Uterus (tissue), 4 donors: ENCODE measurements around the gene IFRD1. TPM values are rescaled to one million over a fixed set of nuclear protein-coding genes. Genes with fewer than 3 reads are reported as not detected.

ENCODE experiments used
- DNase-seq, 2 donors: peaks; one replicate each; pipeline ENCODE4 v3.0.0-alpha.2; 2019 to 2020
- H3K27ac ChIP-seq, 2 donors: fragments of 200-600 bp; sonication (generic); 1 replicate in 1 of 2; 2 replicates in 1 of 2; pipeline ENCODE4 v1.5.1; 2016 to 2018
- H3K27me3 ChIP-seq, 2 donors: fragments of 200-600 bp; sonication (generic); one replicate each; pipeline ENCODE4 v1.5.1; 2018 to 2019; ENCODE audit warnings: control low read depth in 1 of 2
- H3K36me3 ChIP-seq, 2 donors: fragments of 200-600 bp; sonication (generic); one replicate each; pipeline ENCODE4 v1.5.1; 2019; ENCODE audit warnings: control low read depth in 1 of 2
- H3K4me1 ChIP-seq, 2 donors: fragments of 200-600 bp; sonication (generic); one replicate each; pipeline ENCODE4 v1.5.1; 2018 to 2019; ENCODE audit warnings: control low read depth in 1 of 2
- H3K4me3 ChIP-seq, 2 donors: fragments of 200-600 bp; sonication (generic); 1 replicate in 1 of 2; 2 replicates in 1 of 2; pipeline ENCODE4 v1.5.1; 2018 to 2019; ENCODE audit warnings: mild to moderate bottlenecking in 1 of 2
- H3K9me3 ChIP-seq, 2 donors: fragments of 200-600 bp; sonication (generic); one replicate each; pipeline ENCODE4 v1.5.1; 2019; ENCODE audit warnings: control low read depth in 1 of 2
- POLR2A ChIP-seq, 2 donors: fragments of 450-650 bp; IDR thresholded peaks; one replicate each; pipeline ENCODE4 v1.6.1; 2016; ENCODE audit warnings: antibody characterized with exemption in 2 of 2, mild to moderate bottlenecking in 1 of 2, moderate library complexity in 1 of 2
- intact Hi-C: fragments of 100-400 bp; cut with DNase I; formaldehyde crosslinking; loops from one replicate; pipeline ENCODE4 v1.15.1; 2023; ENCODE audit warnings: low total_unique reads
- total RNA-seq, 4 donors: library from RNA; depleted of rRNA in 3 of 4; stranded (reverse); fragments of >200 nt in 3 of 4; gene quantifications; one replicate each; pipeline versions ENCODE4 v1.1.0 to v1.2.4, GENCODE V29; 2014 to 2023
- TF ChIP-seq, protein P1 (sequence below), 4 experiments: fragments of 200-600 bp in 2 of 4; fragments of 450-650 bp in 2 of 4; sonication (generic) in 2 of 4; IDR thresholded peaks; one replicate each; pipeline ENCODE4 v1.5.1; 2016 to 2019; ENCODE audit warnings: antibody characterized with exemption in 4 of 4, mild to moderate bottlenecking in 2 of 4, moderate library complexity in 1 of 4
- donor health status: DM: yes; HTN: yes; CAD: no.

Gene IFRD1
- total RNA-seq, 4 donors from 2014 or later: 26.4 to 60.1 (median 36.3) TPM

DNA sequence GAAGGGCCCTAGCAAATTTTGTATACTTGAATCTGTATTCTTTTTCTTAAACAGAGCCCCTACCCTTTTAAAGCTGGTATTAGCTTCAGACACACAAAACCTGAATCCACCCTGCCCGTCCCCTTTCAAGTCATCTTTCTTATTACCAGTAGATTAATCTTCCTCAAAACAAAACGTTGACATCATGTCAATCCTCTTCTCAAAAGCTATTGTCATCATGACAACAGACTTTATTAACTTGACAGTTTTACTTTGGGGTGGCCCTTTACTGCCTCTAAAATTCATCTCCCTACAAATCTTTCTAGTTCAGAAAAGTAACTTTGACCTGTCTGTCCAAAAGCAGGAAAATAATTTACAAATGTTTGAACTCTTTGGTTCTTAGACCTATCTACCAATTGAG is 21.5 kb upstream of the IFRD1 start:
- Histone ChIP-seq H3K36me3 (no peaks in the 10 kb centered on the region), H3K27me3 (no peaks in the 10 kb centered on the region), H3K4me1 (no peaks in the 10 kb centered on the region), H3K27ac (no peak overlapping the region), H3K9me3 (no peaks in the 10 kb centered on the region), H3K4me3 (no peak overlapping the region)
- intact Hi-C loops: no loop called here
- TF ChIP-seq, protein P1, sequence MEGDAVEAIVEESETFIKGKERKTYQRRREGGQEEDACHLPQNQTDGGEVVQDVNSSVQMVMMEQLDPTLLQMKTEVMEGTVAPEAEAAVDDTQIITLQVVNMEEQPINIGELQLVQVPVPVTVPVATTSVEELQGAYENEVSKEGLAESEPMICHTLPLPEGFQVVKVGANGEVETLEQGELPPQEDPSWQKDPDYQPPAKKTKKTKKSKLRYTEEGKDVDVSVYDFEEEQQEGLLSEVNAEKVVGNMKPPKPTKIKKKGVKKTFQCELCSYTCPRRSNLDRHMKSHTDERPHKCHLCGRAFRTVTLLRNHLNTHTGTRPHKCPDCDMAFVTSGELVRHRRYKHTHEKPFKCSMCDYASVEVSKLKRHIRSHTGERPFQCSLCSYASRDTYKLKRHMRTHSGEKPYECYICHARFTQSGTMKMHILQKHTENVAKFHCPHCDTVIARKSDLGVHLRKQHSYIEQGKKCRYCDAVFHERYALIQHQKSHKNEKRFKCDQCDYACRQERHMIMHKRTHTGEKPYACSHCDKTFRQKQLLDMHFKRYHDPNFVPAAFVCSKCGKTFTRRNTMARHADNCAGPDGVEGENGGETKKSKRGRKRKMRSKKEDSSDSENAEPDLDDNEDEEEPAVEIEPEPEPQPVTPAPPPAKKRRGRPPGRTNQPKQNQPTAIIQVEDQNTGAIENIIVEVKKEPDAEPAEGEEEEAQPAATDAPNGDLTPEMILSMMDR (IDR thresholded peaks at IDR 0.05): no peak
- TF ChIP-seq POLR2A (IDR thresholded peaks at IDR 0.05): no peak
- no peak for DNase-seq

DNA sequence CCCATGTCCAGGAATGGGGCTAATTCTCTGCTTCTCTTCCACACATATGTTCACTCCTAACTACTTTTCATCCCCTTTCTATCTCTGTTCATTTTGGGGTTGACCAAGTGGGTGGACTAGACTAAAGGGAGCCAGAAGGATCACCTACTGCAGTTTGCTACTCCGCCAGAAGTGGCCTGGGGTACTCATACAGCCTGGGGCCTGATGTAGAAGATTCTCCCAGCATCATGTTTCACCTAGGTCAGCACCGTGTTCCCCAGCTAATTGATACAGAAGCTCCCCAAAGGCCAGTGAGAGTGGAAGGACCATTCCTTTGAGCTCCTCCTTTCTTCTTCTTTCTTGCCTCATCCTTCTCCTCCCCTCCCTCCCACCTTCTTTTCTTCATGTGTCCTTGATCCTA is 19.6 kb upstream of the IFRD1 start:
- Histone ChIP-seq H3K27ac (no peak overlapping the region), H3K36me3 (no peaks in the 10 kb centered on the region), H3K9me3 (no peaks in the 10 kb centered on the region), H3K27me3 (no peaks in the 10 kb centered on the region), H3K4me1 (no peaks in the 10 kb centered on the region), H3K4me3 (no peak overlapping the region)
- TF ChIP-seq POLR2A (IDR thresholded peaks at IDR 0.05): no peak
- TF ChIP-seq, protein P1 (IDR thresholded peaks at IDR 0.05): no peak
- intact Hi-C loops: no loop called here
- DNase-seq: no peak

DNA sequence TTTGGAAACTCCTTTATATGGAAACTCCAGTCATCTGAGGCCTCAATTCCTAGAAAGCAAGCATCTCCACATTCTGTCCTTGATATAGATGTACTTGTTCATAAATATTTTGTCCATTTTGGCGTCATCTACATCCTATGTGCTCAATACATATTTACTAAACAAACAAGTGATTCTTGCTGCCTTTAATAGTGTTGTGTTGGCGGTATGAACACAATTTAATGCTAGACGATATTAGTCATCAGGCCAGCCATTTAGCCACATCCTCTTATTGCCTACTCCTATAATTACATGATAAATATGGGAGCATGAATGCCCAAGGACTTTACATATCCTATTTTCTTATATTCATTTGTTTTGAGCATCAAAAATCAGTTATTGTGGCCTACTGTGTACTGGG is 18.5 kb upstream of the IFRD1 start:
- Histone ChIP-seq H3K9me3 (no peaks in the 10 kb centered on the region), H3K4me3 (no peak overlapping the region), H3K27ac (no peak overlapping the region), H3K36me3 (no peaks in the 10 kb centered on the region), H3K4me1 (no peaks in the 10 kb centered on the region), H3K27me3 (no peaks in the 10 kb centered on the region)
- intact Hi-C loops: no loop called here
- TF ChIP-seq POLR2A (IDR thresholded peaks at IDR 0.05): no peak
- TF ChIP-seq, protein P1 (IDR thresholded peaks at IDR 0.05): no peak
- DNase-seq: no peak

DNA sequence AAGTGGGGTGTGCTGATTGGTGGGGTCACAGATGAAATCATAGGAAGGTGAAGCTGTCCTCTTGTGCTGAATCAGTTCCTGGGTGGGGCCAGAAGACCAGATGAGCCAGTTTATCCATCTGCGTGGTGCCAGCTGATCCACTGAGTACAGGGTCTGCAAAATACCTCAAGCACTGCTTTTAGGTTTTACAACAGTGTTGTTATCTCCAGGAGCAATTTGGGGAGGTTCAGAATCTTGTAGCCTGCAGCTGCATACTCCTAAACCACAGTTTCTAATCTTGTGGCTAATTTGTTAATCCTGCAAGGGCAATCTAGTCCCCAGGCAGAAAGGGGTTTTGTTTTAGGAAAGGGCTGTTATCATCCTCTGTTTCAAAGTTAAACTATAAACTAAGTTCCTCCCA is 17.0 kb upstream of the IFRD1 start:
- intact Hi-C loops: no loop called here
- no peak overlapping the region for H3K27ac ChIP-seq

DNA sequence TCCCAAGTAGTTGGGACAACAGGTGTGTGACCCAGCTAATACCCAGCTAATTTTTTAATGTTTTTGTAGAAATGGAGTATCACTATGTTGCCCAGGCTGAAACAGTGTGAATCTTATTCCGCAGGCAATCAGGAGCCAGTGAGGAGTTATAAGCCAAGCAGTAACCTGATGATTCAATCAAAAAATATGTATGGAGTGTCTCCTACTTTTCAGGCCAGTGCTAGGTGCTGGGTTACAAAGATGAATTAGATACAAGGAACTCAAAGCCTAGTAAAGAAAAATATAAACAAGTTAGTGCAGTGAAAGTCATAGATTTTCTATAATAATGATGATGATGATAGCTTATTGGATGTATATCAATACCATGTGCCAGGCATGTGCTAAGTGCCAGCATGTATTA is 13.2 kb upstream of the IFRD1 start:
- no peak for DNase-seq
- intact Hi-C loops: no loop called here
- Histone ChIP-seq H3K9me3 (no peaks in the 10 kb centered on the region), H3K4me1 (no peaks in the 10 kb centered on the region), H3K27me3 (no peaks in the 10 kb centered on the region), H3K4me3 (no peak overlapping the region), H3K27ac (no peak overlapping the region), H3K36me3 (no peaks in the 10 kb centered on the region)
- no peak for TF ChIP-seq POLR2A (IDR thresholded peaks at IDR 0.05)
- TF ChIP-seq, protein P1 (IDR thresholded peaks at IDR 0.05): no peak

More for the DNA sequence above, 17.0 kb upstream of the IFRD1 start:
- DNase-seq: no peak
- H3K4me3 ChIP-seq: no peak overlapping the region
- no peaks in the 10 kb centered on the region for H3K9me3 ChIP-seq
- H3K36me3 ChIP-seq: no peaks in the 10 kb centered on the region
- no peaks in the 10 kb centered on the region for H3K27me3 ChIP-seq
- TF ChIP-seq, protein P1 (IDR thresholded peaks at IDR 0.05): no peak
- no peak for TF ChIP-seq POLR2A (IDR thresholded peaks at IDR 0.05)
- H3K4me1 ChIP-seq: no peaks in the 10 kb centered on the region
